ENCODE results near the gene GPX6. TPM values are rescaled to one million over a fixed set of nuclear protein-coding genes. Genes with fewer than 3 reads are reported as not detected.
A peak's percentile ranks its signal among the peaks of the same experiment; 100 is the strongest.

GPX6 gene
- not detected for total RNA-seq
- long read RNA-seq: 0 reads

GRCh38 chr6:28515676-28516075 is at the start of gene GPX6:
Gene GPX6 (minus strand): TSS chr6:28515793. CDS start chr6:28515743, 50 bp downstream.
- no peak within 1 kb of the TSS for H3K4me3 ChIP-seq
- no peak within 1 kb of the TSS for H3K27ac ChIP-seq
- TF ChIP-seq POLR2A (IDR thresholded peaks at IDR 0.05): no peak
- no peak for TF ChIP-seq CTCF (IDR thresholded peaks at IDR 0.05)
- H3K27me3 ChIP-seq: no peaks in the 10 kb centered on the region
- no peaks in the 10 kb centered on the region for H3K9me3 ChIP-seq
- H3K4me1 ChIP-seq: no peaks in the 10 kb centered on the region
- intact Hi-C loops (cut with DNase I): no loop called here
- no peaks in the 10 kb centered on the region for H3K36me3 ChIP-seq
- no peak for DNase-seq
- 42% methylated on average over 3 of the region's 4 CpGs for WGBS (ENCODE audit: insufficient coverage, low coverage, low lambda C conversion rate, missing lambda C conversion rate)
- ATAC-seq: no peak

- Histone ChIP-seq H3K36me3 (no peaks in the 10 kb centered on the region), H3K4me1 (peaks cover 0 to 5% (median 0%) of the 10 kb centered on the region in 4 donors), H3K4me3 (no peak overlapping the region), H3K27ac (no peak overlapping the region), H3K9me3 (no peaks in the 10 kb centered on the region), H3K27me3 (no peaks in the 10 kb centered on the region)
- DNase-seq (no peak), ATAC-seq (peak; percentile 46 to 78 (median 64))
- TF ChIP-seq POLR2A (IDR thresholded peaks at IDR 0.05): no peak
- no peak for TF ChIP-seq CTCF (IDR thresholded peaks at IDR 0.05)
- 31% methylated on average over 3 of the region's 3 CpGs for WGBS (ENCODE audit: insufficient coverage, low coverage, low lambda C conversion rate, missing lambda C conversion rate)
- intact Hi-C loops (cut with DNase I): no loop called here
Observed at GRCh38 chr6:28563430-28564095, 48.0 kb upstream of the GPX6 start.

GRCh38 chr6:28558629-28559028 is 43.0 kb upstream of the GPX6 start:
- H3K27ac ChIP-seq: no peak overlapping the region
- no peak for DNase-seq
- no peak overlapping the region for H3K4me3 ChIP-seq
- peaks cover 0 to 11% (median 5%) of the 10 kb centered on the region in 4 donors for H3K4me1 ChIP-seq
- H3K36me3 ChIP-seq: no peaks in the 10 kb centered on the region
- no peaks in the 10 kb centered on the region for H3K27me3 ChIP-seq
- 58% methylated on average over 3 of the region's 3 CpGs for WGBS (ENCODE audit: insufficient coverage, low coverage, low lambda C conversion rate, missing lambda C conversion rate)
- ATAC-seq: no peak
- intact Hi-C loops (cut with DNase I): no loop called here
- H3K9me3 ChIP-seq: no peaks in the 10 kb centered on the region
- TF ChIP-seq CTCF (IDR thresholded peaks at IDR 0.05) (no peak), POLR2A (IDR thresholded peaks at IDR 0.05) (no peak)

- H3K27me3 ChIP-seq: no peaks in the 10 kb centered on the region
- 12% methylated on average over 2 of the region's 2 CpGs for WGBS (ENCODE audit: insufficient coverage, low coverage, low lambda C conversion rate, missing lambda C conversion rate)
- H3K4me1 ChIP-seq: peaks cover 0 to 16% (median 3%) of the 10 kb centered on the region in 4 donors
- DNase-seq: no peak
- intact Hi-C loops (cut with DNase I): no loop called here
- ATAC-seq: peak in 2 of 4 donors; percentile 18 to 49
- H3K9me3 ChIP-seq: no peaks in the 10 kb centered on the region
- no peaks in the 10 kb centered on the region for H3K36me3 ChIP-seq
- H3K27ac ChIP-seq: peak overlapping the region; percentile 77 to 84 (median 83)
- TF ChIP-seq CTCF (IDR thresholded peaks at IDR 0.05) (no peak), POLR2A (IDR thresholded peaks at IDR 0.05) (no peak)
- H3K4me3 ChIP-seq: no peak overlapping the region
Observed at GRCh38 chr6:28555136-28555535, 39.5 kb upstream of the GPX6 start.

Data from right lobe of liver (tissue), 6 donors.